ENCODE data around the gene DGKZ. TPM values are rescaled to one million over a fixed set of nuclear protein-coding genes. Genes with fewer than 3 reads are reported as not detected.

DGKZ gene
- total and polyA plus RNA-seq, 2 donors from 2014 or later: 48.5 to 50.6 TPM

- Histone ChIP-seq H3K27me3 (ENCODE audit: control insufficient read depth, insufficient read depth, low read length) (no peaks in the 10 kb centered on the region), H3K4me3 (ENCODE audit: low read length in 3 of 3) (peak overlapping the region in 1 of 3 donors; percentile 21), H3K36me3 (ENCODE audit: control insufficient read depth in 2 of 3, insufficient read depth in 3 of 3, low read length in 3 of 3) (no peaks in the 10 kb centered on the region), H3K4me1 (ENCODE audit: control insufficient read depth in 2 of 3, insufficient read depth in 2 of 3, low read depth in 1 of 3, low read length in 3 of 3) (peaks cover 0 to 44% (median 21%) of the 10 kb centered on the region in 3 donors), H3K27ac (ENCODE audit: low read depth in 2 of 2, low read length in 2 of 2) (peak overlapping the region; percentile 26 to 71), H3K9me3 (ENCODE audit: control insufficient read depth in 2 of 3, insufficient read depth in 1 of 3, low read length in 3 of 3) (no peaks in the 10 kb centered on the region), H3K9ac (ENCODE audit: low read length in 3 of 3) (peak overlapping the region in 2 of 3 donors; percentile 33 to 61)
- TF ChIP-seq CTCF (IDR thresholded peaks at IDR 0.05; ENCODE audit: borderline replicate concordance, extremely low read depth, insufficient read depth): no peak
- DNase-seq (peak; percentile 76 to 90 (median 88)), FAIRE-seq (no peak)
- intact Hi-C loops (cut with DNase I): no loop called here
Measured at GRCh38 chr11:46361283-46362155, 14.3 kb downstream of the DGKZ start.

GRCh38 chr11:46362156-46363030 is 15.1 kb downstream of the DGKZ start:
- Histone ChIP-seq H3K4me1 (ENCODE audit: control insufficient read depth in 2 of 3, insufficient read depth in 2 of 3, low read depth in 1 of 3, low read length in 3 of 3) (peaks cover 0 to 39% (median 14%) of the 10 kb centered on the region in 3 donors), H3K4me3 (ENCODE audit: low read length in 3 of 3) (no peak overlapping the region), H3K27me3 (ENCODE audit: control insufficient read depth, insufficient read depth, low read length) (no peaks in the 10 kb centered on the region), H3K36me3 (ENCODE audit: control insufficient read depth in 2 of 3, insufficient read depth in 3 of 3, low read length in 3 of 3) (no peaks in the 10 kb centered on the region), H3K27ac (ENCODE audit: low read depth in 2 of 2, low read length in 2 of 2) (peak overlapping the region; percentile 67 to 74), H3K9me3 (ENCODE audit: control insufficient read depth in 2 of 3, insufficient read depth in 1 of 3, low read length in 3 of 3) (no peaks in the 10 kb centered on the region), H3K9ac (ENCODE audit: low read length in 3 of 3) (peak overlapping the region in 1 of 3 donors; percentile 61)
- DNase-seq (peak in 1 of 5 donors; percentile 71), FAIRE-seq (no peak)
- intact Hi-C loops (cut with DNase I): no loop called here
- TF ChIP-seq CTCF (IDR thresholded peaks at IDR 0.05; ENCODE audit: borderline replicate concordance, extremely low read depth, insufficient read depth): no peak

GRCh38 chr11:46363031-46363407 is 15.8 kb downstream of the DGKZ start:
- TF ChIP-seq CTCF (IDR thresholded peaks at IDR 0.05; ENCODE audit: borderline replicate concordance, extremely low read depth, insufficient read depth): no peak
- intact Hi-C loops (cut with DNase I): no loop called here
- Histone ChIP-seq H3K9ac (ENCODE audit: low read length in 3 of 3) (peak overlapping the region in 1 of 3 donors; percentile 55), H3K36me3 (ENCODE audit: control insufficient read depth in 2 of 3, insufficient read depth in 3 of 3, low read length in 3 of 3) (no peaks in the 10 kb centered on the region), H3K4me1 (ENCODE audit: control insufficient read depth in 2 of 3, insufficient read depth in 2 of 3, low read depth in 1 of 3, low read length in 3 of 3) (peaks cover 0 to 37% (median 9%) of the 10 kb centered on the region in 3 donors), H3K27me3 (ENCODE audit: control insufficient read depth, insufficient read depth, low read length) (no peaks in the 10 kb centered on the region), H3K9me3 (ENCODE audit: control insufficient read depth in 2 of 3, insufficient read depth in 1 of 3, low read length in 3 of 3) (no peaks in the 10 kb centered on the region), H3K4me3 (ENCODE audit: low read length in 3 of 3) (no peak overlapping the region), H3K27ac (ENCODE audit: low read depth in 2 of 2, low read length in 2 of 2) (peak overlapping the region; percentile 67 to 74)
- FAIRE-seq (no peak), DNase-seq (peak in 4 of 5 donors; percentile 63 to 88 (median 72))

Data from kidney (tissue), 14 donors.